CD8-positive, alpha-beta memory T cell (primary cell): ENCODE results near the gene POPDC2. TPM values are rescaled to one million over a fixed set of nuclear protein-coding genes. Genes with fewer than 3 reads are reported as not detected.
A peak's percentile ranks its signal among the peaks of the same experiment; 100 is the strongest.

Experiments used
- CTCF ChIA-PET: fragments of 350-600 bp; sonication (Branson Sonifier 250); formaldehyde crosslinking; loops from one replicate; lab custom pipeline; 2021; ENCODE audit warnings: antibody characterized with exemption; lab: Charles Lee
- POLR2A ChIA-PET: fragments of 350-600 bp; sonication (Branson Sonifier 250); formaldehyde crosslinking; loops from one replicate; lab custom pipeline; 2021; ENCODE audit warnings: antibody characterized with exemption; lab: Charles Lee
- DNase-seq, 5 donors: peaks; one replicate each; pipeline versions ENCODE4 v3.0.0 to v3.0.0-alpha.2; 2020 to 2022; ENCODE audit warnings: mixed read lengths in 1 of 5
- H3K27ac ChIP-seq: one replicate; pipeline ENCODE4 v1.7.0; 2013; ENCODE audit warnings: low read depth, mild to moderate bottlenecking, low read length, moderate library complexity
- H3K27me3 ChIP-seq: 2 replicates; pipeline ENCODE4 v1.7.0; 2013; ENCODE audit warnings: low read length, mild to moderate bottlenecking; ENCODE audit not compliant: insufficient read depth, poor library complexity, severe bottlenecking
- H3K36me3 ChIP-seq: 2 replicates; pipeline ENCODE4 v1.7.0; 2013; ENCODE audit warnings: mild to moderate bottlenecking, low read length, moderate library complexity; ENCODE audit not compliant: insufficient read depth
- H3K4me1 ChIP-seq: 2 replicates; pipeline ENCODE4 v1.7.0; 2013; ENCODE audit warnings: mild to moderate bottlenecking, low read length, moderate library complexity; ENCODE audit not compliant: insufficient read depth
- H3K4me3 ChIP-seq: 2 replicates; pipeline ENCODE4 v1.7.0; 2013; ENCODE audit warnings: mild to moderate bottlenecking, low read length
- H3K9me3 ChIP-seq: 2 replicates; pipeline ENCODE4 v1.7.0; 2013; ENCODE audit warnings: mild to moderate bottlenecking, low read length
- H3K27ac Mint-ChIP-seq, 8 donors: one replicate each; pipeline ENCODE4 v1.8.0; 2020 to 2021; ENCODE audit warnings: mixed read lengths in 8 of 8, mild to moderate bottlenecking in 6 of 8, inconsistent platforms in 3 of 8, moderate library complexity in 3 of 8
- H3K27me3 Mint-ChIP-seq, 2 donors: one replicate each; pipeline ENCODE4 v1.8.0; 2020 to 2021; ENCODE audit warnings: mixed read lengths in 2 of 2, mild to moderate bottlenecking in 1 of 2, moderate library complexity in 1 of 2
- H3K36me3 Mint-ChIP-seq, 3 donors: one replicate each; pipeline ENCODE4 v1.8.0; 2020 to 2021; ENCODE audit warnings: mixed read lengths in 3 of 3, inconsistent platforms in 1 of 3, mild to moderate bottlenecking in 1 of 3
- H3K4me1 Mint-ChIP-seq, 3 donors: one replicate each; pipeline ENCODE4 v1.8.0; 2020 to 2021; ENCODE audit warnings: mixed read lengths in 3 of 3, inconsistent platforms in 1 of 3, mild to moderate bottlenecking in 1 of 3
- H3K4me3 Mint-ChIP-seq, 7 donors: one replicate each; pipeline ENCODE4 v1.8.0; 2020 to 2021; ENCODE audit warnings: mixed read lengths in 7 of 7, mild to moderate bottlenecking in 6 of 7, moderate library complexity in 4 of 7, inconsistent platforms in 2 of 7
- H3K9me3 Mint-ChIP-seq, 5 donors: one replicate each; pipeline ENCODE4 v1.8.0; 2020 to 2022; ENCODE audit warnings: mixed read lengths in 5 of 5, mild to moderate bottlenecking in 3 of 5, moderate library complexity in 2 of 5, inconsistent platforms in 1 of 5
- polyA plus RNA-seq: library from polyadenylated mRNA; unstranded; fragments of 300-500 nt; fragmentation: Illumina TruSeq; gene quantifications from one replicate; pipeline ENCODE4 v1.2.3, GENCODE V29; 2021
- total RNA-seq, 2 experiments: library from RNA; stranded (reverse); gene quantifications; one replicate each; pipeline ENCODE4 v1.2.3, GENCODE V29; 2021

Gene POPDC2
- total RNA-seq, result 1 to 10 TPM; 2.2 to 3.2 TPM
- 2.0 TPM for polyA plus RNA-seq

DNA sequence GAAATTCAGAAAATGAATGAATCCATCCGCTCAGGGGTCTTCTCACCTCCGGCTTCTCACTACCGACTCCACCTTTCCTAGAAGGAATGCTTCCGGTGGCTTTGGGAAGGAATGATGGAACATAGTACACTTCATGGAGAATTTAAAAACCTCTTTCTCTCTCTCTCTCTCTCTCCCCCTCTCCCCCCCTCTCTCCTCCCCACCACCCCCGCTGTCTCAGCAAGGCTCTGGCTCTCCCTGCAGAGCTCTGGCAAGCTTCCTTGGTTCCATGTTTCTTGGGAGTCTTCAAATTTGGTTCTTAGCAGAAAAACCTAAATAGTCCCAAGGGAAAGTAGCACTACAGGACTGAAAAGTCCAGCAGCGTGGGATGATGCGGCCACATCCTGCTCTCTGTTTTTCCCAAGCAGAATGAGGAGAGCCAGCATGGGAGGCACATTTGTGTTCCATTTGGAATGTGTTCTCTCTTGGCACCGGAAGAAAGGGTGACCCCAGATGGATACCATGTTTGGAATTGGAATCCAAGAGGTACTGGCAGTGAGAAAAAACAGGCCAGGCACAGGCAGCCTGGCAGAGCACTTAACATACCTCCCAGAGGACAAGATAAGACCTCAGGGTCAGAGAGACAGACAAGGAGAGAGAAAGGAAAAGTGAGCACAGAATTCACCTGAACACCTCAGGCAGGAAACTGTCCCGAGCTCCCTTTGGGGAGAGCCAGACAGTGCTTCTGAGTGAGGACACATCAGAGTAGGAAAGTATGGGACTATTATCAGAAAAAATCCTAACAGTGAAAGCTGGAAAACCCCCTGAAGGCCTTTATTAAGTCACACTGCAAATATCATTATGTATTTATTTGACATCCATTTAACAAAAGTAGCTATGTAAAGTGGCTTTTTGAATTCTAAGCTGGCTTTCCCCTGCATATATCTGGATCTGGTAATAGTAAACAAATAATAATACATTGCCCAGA lies at the start of gene POPDC2:
Gene POPDC2, minus strand, starts transcription at position 116 of the 967 bp plus-strand sequence. CDS start 166 bp downstream, outside the sequence.
- peak within 1 kb of the TSS in 2 of 8 donors; percentile 27 to 84 for H3K27ac Mint-ChIP-seq
- H3K27me3 ChIP-seq, result no peaks in the 10 kb centered on the region
- POLR2A ChIA-PET, result no interaction called here
- DNase-seq, result no peak
- CTCF ChIA-PET, result no interaction called here
- H3K36me3 ChIP-seq, result no peaks in the 10 kb centered on the region
- no peaks in the 10 kb centered on the region for H3K4me1 ChIP-seq
- H3K36me3 Mint-ChIP-seq, result peaks cover 8 to 20% (median 13%) of the 10 kb centered on the region in 3 donors
- peaks cover 0 to 1% of the 10 kb centered on the region in 2 donors for H3K27me3 Mint-ChIP-seq
- no peaks in the 10 kb centered on the region for H3K9me3 Mint-ChIP-seq
- H3K9me3 ChIP-seq, result no peaks in the 10 kb centered on the region
- H3K4me1 Mint-ChIP-seq, result no peaks in the 10 kb centered on the region
- no peak within 1 kb of the TSS for H3K4me3 ChIP-seq
- no peak within 1 kb of the TSS for H3K4me3 Mint-ChIP-seq
- H3K27ac ChIP-seq, result no peak within 1 kb of the TSS

DNA sequence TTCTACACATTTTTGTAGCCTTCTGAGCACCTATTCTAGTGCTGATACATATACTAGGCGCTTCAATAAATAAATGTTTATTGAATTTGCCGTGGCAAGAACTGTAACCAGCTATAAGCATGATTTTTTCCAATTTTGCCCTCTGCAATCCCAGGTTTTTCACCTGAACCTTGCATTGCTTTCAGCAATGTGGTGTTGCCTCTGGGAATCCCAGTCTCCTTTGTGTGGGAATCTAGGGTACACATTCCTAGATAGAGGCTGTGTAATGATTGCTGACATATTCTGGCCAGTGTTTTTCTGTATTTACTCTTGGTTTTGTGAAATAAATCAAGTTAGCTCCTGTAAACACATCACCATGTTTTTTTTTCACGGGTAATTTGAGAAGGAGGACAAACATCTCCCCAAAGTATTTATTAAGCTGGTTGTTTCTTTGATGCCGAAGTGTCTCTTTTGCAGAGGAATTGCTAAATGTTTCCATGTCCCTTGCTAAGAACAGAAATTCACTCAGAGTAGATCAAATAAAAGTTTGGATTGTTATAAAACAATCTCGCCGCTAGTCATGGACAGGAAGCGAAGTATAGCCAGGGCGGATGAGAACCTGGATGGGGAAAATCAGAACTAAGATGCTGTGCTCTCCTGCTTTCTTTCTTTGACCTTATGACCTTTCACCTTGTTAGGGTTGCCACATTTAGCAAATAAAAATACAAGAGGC lies 43.6 kb upstream of the POPDC2 start:
- H3K9me3 Mint-ChIP-seq, result no peaks in the 10 kb centered on the region
- DNase-seq, result no peak
- peaks cover 30 to 40% (median 35%) of the 10 kb centered on the region in 3 donors for H3K4me1 Mint-ChIP-seq
- no peaks in the 10 kb centered on the region for H3K27me3 ChIP-seq
- no peaks in the 10 kb centered on the region for H3K36me3 Mint-ChIP-seq
- H3K4me3 Mint-ChIP-seq, result peak overlapping the region; percentile 75 to 85 (median 83)
- POLR2A ChIA-PET, result interaction anchor here (0.6 kb wide), 1 partner anchor 20 kb away, joined by 5 read pairs; no protein-coding TSS in a partner anchor
- H3K27ac Mint-ChIP-seq, result peak overlapping the region in 4 of 8 donors; percentile 48 to 84 (median 72)
- H3K4me1 ChIP-seq, result peaks cover 23% of the 10 kb centered on the region
- CTCF ChIA-PET, result interaction anchor here (1.1 kb wide), 1 partner anchor 9 kb away, joined by 4 read pairs; no protein-coding TSS in a partner anchor
- no peak overlapping the region for H3K4me3 ChIP-seq
- H3K9me3 ChIP-seq, result no peaks in the 10 kb centered on the region
- no peaks in the 10 kb centered on the region for H3K36me3 ChIP-seq
- peaks cover 0 to 10% of the 10 kb centered on the region in 2 donors for H3K27me3 Mint-ChIP-seq
- no peak overlapping the region for H3K27ac ChIP-seq

GRCh38 chr3:119702530-119703527 lies 42.4 kb upstream of the POPDC2 start, which contains the start of gene CFAP91:
CFAP91 (plus strand) TSS chr3:119703022; CDS start chr3:119703099, 77 bp downstream.
- Histone ChIP-seq H3K4me1 (peaks cover 23% of the 10 kb centered on the region), H3K27me3 (no peaks in the 10 kb centered on the region), H3K27ac (no peak within 1 kb of the TSS), H3K36me3 (no peaks in the 10 kb centered on the region), H3K9me3 (no peaks in the 10 kb centered on the region), H3K4me3 (peak within 1 kb of the TSS; percentile 62)
- H3K4me3 Mint-ChIP-seq, result peak within 1 kb of the TSS; percentile 75 to 93 (median 84)
- ChIA-PET POLR2A (no interaction called here), CTCF (no interaction called here)
- peak; percentile 70 to 90 (median 79) for DNase-seq
- H3K27me3 Mint-ChIP-seq, result peaks cover 0 to 10% of the 10 kb centered on the region in 2 donors
- peaks cover 30 to 40% (median 35%) of the 10 kb centered on the region in 3 donors for H3K4me1 Mint-ChIP-seq
- no peaks in the 10 kb centered on the region for H3K9me3 Mint-ChIP-seq
- peak within 1 kb of the TSS in 6 of 8 donors; percentile 56 to 84 (median 64) for H3K27ac Mint-ChIP-seq
- H3K36me3 Mint-ChIP-seq, result no peaks in the 10 kb centered on the region

DNA sequence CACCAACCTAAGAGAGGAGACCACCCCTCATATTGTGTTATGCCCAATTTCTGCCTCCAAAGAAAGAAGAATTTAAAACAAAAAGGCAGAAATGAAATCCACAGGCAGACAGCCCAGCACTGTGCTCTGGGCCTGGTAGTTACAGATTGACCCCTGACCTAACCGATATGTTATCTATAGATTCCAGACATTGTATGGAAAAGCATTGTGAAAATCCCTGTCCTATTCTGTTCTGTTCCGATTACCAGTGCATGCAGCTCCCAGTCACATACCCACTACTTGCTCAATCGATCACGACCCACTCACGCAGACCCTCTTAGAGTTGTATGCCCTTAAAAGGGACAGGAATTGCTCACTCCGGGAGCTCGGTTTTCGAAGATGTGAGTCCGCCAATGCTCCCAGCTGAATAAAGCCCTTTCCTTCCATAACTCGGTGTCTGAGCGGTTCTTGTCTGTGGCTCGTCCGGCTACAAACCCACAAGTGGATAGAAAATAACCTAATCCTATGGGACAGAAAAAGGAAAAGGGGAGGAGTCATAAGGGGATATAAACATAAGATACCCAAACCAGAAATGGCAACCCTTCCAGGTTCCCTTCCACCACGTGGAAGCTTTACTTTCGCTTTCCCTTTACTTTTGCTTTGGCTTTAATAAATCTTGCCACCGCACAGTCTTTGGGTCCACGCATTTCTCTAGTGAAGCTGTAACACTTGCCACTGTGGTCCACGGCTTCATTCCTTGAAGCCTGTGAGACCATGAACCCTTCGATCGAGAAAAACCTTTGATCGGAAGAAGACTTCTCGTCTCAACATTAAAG lies 40.7 kb upstream of the POPDC2 start:
- CTCF ChIA-PET, result no interaction called here
- Mint-ChIP-seq H3K27ac (peak overlapping the region in 6 of 8 donors; percentile 23 to 83 (median 72)), H3K4me1 (peaks cover 30 to 40% (median 35%) of the 10 kb centered on the region in 3 donors), H3K36me3 (no peaks in the 10 kb centered on the region), H3K9me3 (no peaks in the 10 kb centered on the region), H3K4me3 (peak overlapping the region in 4 of 7 donors; percentile 14 to 69 (median 48)), H3K27me3 (peaks cover 0 to 10% of the 10 kb centered on the region in 2 donors)
- Histone ChIP-seq H3K4me3 (no peak overlapping the region), H3K4me1 (peaks cover 23% of the 10 kb centered on the region), H3K27ac (no peak overlapping the region), H3K36me3 (no peaks in the 10 kb centered on the region), H3K9me3 (no peaks in the 10 kb centered on the region), H3K27me3 (no peaks in the 10 kb centered on the region)
- DNase-seq, result no peak
- POLR2A ChIA-PET, result no interaction called here

GRCh38 chr3:119700269-119700919 lies 40.0 kb upstream of the POPDC2 start:
- H3K36me3 Mint-ChIP-seq, result no peaks in the 10 kb centered on the region
- Histone ChIP-seq H3K27me3 (no peaks in the 10 kb centered on the region), H3K9me3 (no peaks in the 10 kb centered on the region), H3K4me1 (peaks cover 23% of the 10 kb centered on the region), H3K4me3 (no peak overlapping the region), H3K27ac (no peak overlapping the region), H3K36me3 (no peaks in the 10 kb centered on the region)
- H3K4me3 Mint-ChIP-seq, result peak overlapping the region in 4 of 7 donors; percentile 14 to 69 (median 36)
- POLR2A ChIA-PET, result no interaction called here
- H3K27me3 Mint-ChIP-seq, result peaks cover 0 to 10% of the 10 kb centered on the region in 2 donors
- no peaks in the 10 kb centered on the region for H3K9me3 Mint-ChIP-seq
- H3K4me1 Mint-ChIP-seq, result peaks cover 30 to 40% (median 35%) of the 10 kb centered on the region in 3 donors
- peak in 2 of 5 donors; percentile 19 to 42 for DNase-seq
- peak overlapping the region in 7 of 8 donors; percentile 1 to 83 (median 75) for H3K27ac Mint-ChIP-seq
- CTCF ChIA-PET, result no interaction called here

DNA sequence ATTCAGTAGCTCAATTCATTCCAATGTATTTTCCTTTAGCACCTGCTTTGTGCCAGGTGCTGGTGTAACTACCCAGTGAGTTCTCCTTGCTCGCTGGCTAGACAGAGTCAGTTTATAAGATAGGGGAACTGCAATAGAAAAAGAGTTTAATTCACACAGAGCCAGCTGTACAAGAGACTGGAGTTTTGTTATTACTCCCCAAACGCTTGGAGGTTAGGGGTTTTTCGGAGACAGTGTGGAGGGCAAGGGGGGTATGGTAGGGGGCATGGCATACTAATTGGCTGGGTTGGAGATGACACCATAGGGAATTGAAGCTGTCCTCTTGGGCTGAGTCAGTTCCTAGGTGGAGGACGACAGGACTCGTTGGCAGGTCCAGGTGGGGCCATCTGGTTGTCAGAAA lies 37.0 kb upstream of the POPDC2 start:
- POLR2A ChIA-PET, result no interaction called here
- CTCF ChIA-PET, result no interaction called here
- no peaks in the 10 kb centered on the region for H3K36me3 Mint-ChIP-seq
- no peak overlapping the region for H3K27ac ChIP-seq
- no peak for DNase-seq
- no peaks in the 10 kb centered on the region for H3K9me3 Mint-ChIP-seq
- no peaks in the 10 kb centered on the region for H3K27me3 ChIP-seq
- H3K4me1 Mint-ChIP-seq, result peaks cover 24 to 28% (median 26%) of the 10 kb centered on the region in 3 donors
- peaks cover 0 to 6% of the 10 kb centered on the region in 2 donors for H3K27me3 Mint-ChIP-seq
- no peaks in the 10 kb centered on the region for H3K9me3 ChIP-seq
- peaks cover 20% of the 10 kb centered on the region for H3K4me1 ChIP-seq
- no peaks in the 10 kb centered on the region for H3K36me3 ChIP-seq
- no peak overlapping the region for H3K4me3 ChIP-seq
- H3K4me3 Mint-ChIP-seq, result no peak overlapping the region
- peak overlapping the region in 1 of 8 donors; percentile 41 for H3K27ac Mint-ChIP-seq
